ENCODE measurements around the gene TYW5. TPM values are rescaled to one million over a fixed set of nuclear protein-coding genes. Genes with fewer than 3 reads are reported as not detected.

Gene TYW5
- total RNA-seq, 4 donors from 2014 or later: 9.0 to 18.9 (median 11.1) TPM

DNA sequence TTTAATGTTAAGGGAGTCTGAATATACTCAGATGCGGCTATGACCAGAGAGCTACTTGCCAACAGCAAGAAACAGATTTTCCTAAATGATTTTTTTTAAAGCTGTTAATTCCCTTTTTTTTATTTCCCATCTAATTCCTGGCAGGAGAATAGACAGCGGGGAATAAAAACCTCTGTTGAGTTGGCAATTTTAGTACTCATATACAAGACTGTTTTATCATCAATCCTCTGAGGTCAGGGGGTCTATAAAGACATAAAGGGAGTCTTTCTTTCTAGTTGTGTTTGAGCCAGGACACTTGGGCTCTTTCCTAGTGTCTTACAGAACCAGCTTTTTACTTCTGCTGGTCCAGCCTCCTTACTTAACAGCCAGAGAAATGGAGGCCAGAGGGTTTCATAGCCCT lies 29.5 kb upstream of the TYW5 start:
- Histone ChIP-seq H3K4me1 (peaks cover 0 to 9% of the 10 kb centered on the region in 2 donors), H3K27ac (no peak overlapping the region), H3K9me3 (no peaks in the 10 kb centered on the region), H3K36me3 (no peaks in the 10 kb centered on the region), H3K4me3 (replicated peaks in 1 of 3) (no peak overlapping the region), H3K27me3 (no peaks in the 10 kb centered on the region)
- intact Hi-C loops (cut with DNase I): loop anchor here (5.0 to 10.0 kb wide), 2 partner anchors 330 to 498 kb away; no protein-coding TSS in a partner anchor
- TF ChIP-seq CTCF (IDR thresholded peaks at IDR 0.05) (no peak), POLR2A (IDR thresholded peaks at IDR 0.05) (no peak)
- DNase-seq: no peak
- WGBS, 2 donors: 85 to 87% methylated on average over 2 of the region's 2 CpGs

GRCh38 chr2:199984159-199984558 lies 28.9 kb upstream of the TYW5 start:
- intact Hi-C loops (cut with DNase I): loop anchor here (5.0 to 10.0 kb wide), 2 partner anchors 331 to 498 kb away; no protein-coding TSS in a partner anchor
- no peak overlapping the region for H3K4me3 ChIP-seq (replicated peaks in 1 of 3)
- no peaks in the 10 kb centered on the region for H3K9me3 ChIP-seq
- H3K36me3 ChIP-seq: no peaks in the 10 kb centered on the region
- H3K4me1 ChIP-seq: peaks cover 0 to 9% of the 10 kb centered on the region in 2 donors
- H3K27ac ChIP-seq: no peak overlapping the region
- no peak for TF ChIP-seq POLR2A (IDR thresholded peaks at IDR 0.05)
- no peak for TF ChIP-seq CTCF (IDR thresholded peaks at IDR 0.05)
- H3K27me3 ChIP-seq: no peaks in the 10 kb centered on the region
- 68 to 84% methylated on average over 4 of the region's 4 CpGs for WGBS, 2 donors
- DNase-seq: no peak

- Histone ChIP-seq H3K27ac (no peak overlapping the region), H3K36me3 (no peaks in the 10 kb centered on the region), H3K4me3 (replicated peaks in 1 of 3) (no peak overlapping the region), H3K4me1 (peaks cover 0 to 9% of the 10 kb centered on the region in 2 donors), H3K27me3 (no peaks in the 10 kb centered on the region), H3K9me3 (no peaks in the 10 kb centered on the region)
- intact Hi-C loops (cut with DNase I): loop anchor here (5.0 to 10.0 kb wide), 2 partner anchors 331 to 499 kb away; no protein-coding TSS in a partner anchor
- no peak for DNase-seq
- 52 to 61% methylated on average over 1 of the region's 1 CpG for whole genome bisulfite sequencing, 2 donors
- TF ChIP-seq POLR2A (IDR thresholded peaks at IDR 0.05) (no peak), CTCF (IDR thresholded peaks at IDR 0.05) (no peak)
These were observed 28.2 kb upstream of the TYW5 start for GRCh38 chr2:199983534-199983933.

DNA sequence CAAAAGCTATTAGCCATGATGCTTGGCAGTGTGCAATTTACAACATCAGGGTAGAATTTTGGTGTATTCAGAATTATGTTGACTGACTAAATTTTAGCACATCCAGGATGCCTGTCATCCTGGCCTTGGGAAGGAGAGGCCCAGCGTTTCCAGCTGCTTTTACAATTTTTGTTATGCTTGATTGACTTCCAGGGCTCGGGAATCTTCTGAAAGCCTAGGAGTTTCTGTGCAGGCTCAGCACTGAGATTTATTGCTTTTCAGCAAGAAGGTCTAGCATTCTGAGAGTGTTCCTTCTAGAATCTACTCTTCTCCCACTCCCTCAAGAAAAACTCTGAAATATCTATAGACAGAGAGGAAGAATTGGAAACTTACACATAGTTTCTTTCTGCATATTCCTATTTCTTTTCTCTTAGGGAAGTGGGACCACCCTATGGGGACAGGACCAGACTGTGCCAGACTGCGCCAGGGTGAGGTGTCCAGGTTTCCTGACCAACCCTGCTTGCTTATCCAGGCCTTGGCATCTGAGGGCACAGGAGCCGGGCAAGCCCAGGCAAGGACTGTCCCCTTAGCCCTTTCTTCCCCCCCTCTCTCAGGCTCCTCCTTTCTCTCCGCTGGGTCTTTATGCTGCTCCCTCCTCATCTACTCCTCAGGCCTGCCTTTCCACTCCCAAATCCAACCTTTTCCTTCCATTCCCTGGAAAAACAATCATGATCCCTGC lies 27.0 kb upstream of the TYW5 start:
- 60 to 71% methylated on average over 5 of the region's 5 CpGs for WGBS, 2 donors
- DNase-seq: no peak

More for the DNA sequence above, 27.0 kb upstream of the TYW5 start:
- no peaks in the 10 kb centered on the region for H3K36me3 ChIP-seq
- TF ChIP-seq CTCF (IDR thresholded peaks at IDR 0.05) (no peak), POLR2A (IDR thresholded peaks at IDR 0.05) (no peak)
- H3K27ac ChIP-seq: no peak overlapping the region
- H3K4me1 ChIP-seq: peaks cover 0 to 9% of the 10 kb centered on the region in 2 donors
- H3K27me3 ChIP-seq: no peaks in the 10 kb centered on the region
- no peak overlapping the region for H3K4me3 ChIP-seq (replicated peaks in 1 of 3)
- no peaks in the 10 kb centered on the region for H3K9me3 ChIP-seq
- intact Hi-C loops (cut with DNase I): loop anchor here (5.0 to 10.0 kb wide), 2 partner anchors 333 to 500 kb away; no protein-coding TSS in a partner anchor
